OCI-LY1 (cell line): ENCODE measurements around the gene TNFRSF18.

ENCODE experiments used
- H2AFZ ChIP-seq: fragments of 200-600 bp; sonication (generic), shearing (Covaris generic); 2 replicates; pipeline ENCODE4 v1.6.0; 2014; ENCODE audit warnings: antibody characterized with exemption, mild to moderate bottlenecking, low read length
- H3F3A ChIP-seq: fragments of 200-600 bp; sonication (generic), shearing (Covaris generic); 2 replicates; pipeline ENCODE4 v1.6.0; 2014; ENCODE audit warnings: mild to moderate bottlenecking, antibody characterized with exemption, low read length, moderate library complexity; ENCODE audit not compliant: insufficient read depth
- H3K27ac ChIP-seq: fragments of 200-600 bp; sonication (generic); 2 replicates; pipeline ENCODE4 v1.5.1; 2014; ENCODE audit warnings: low read length, mixed run types, mild to moderate bottlenecking, low read depth; ENCODE audit not compliant: poor library complexity, severe bottlenecking
- H3K27me3 ChIP-seq: fragments of 200-600 bp; sonication (generic); 2 replicates; pipeline ENCODE4 v1.6.0; 2014; ENCODE audit warnings: antibody characterized with exemption, mild to moderate bottlenecking, low read length, moderate library complexity; ENCODE audit not compliant: insufficient read depth
- H3K36me3 ChIP-seq: fragments of 200-600 bp; sonication (generic); 2 replicates; pipeline ENCODE4 v1.6.1; 2014; ENCODE audit warnings: mild to moderate bottlenecking, antibody characterized with exemption, low read length, moderate library complexity, mixed read lengths; ENCODE audit not compliant: insufficient read depth
- H3K4me1 ChIP-seq: fragments of 200-600 bp; sonication (generic); 2 replicates; pipeline ENCODE4 v1.5.1; 2014; ENCODE audit warnings: mild to moderate bottlenecking, low read length, moderate library complexity; ENCODE audit not compliant: insufficient read depth, severe bottlenecking
- H3K4me2 ChIP-seq: fragments of 200-600 bp; sonication (generic), shearing (Covaris generic); 2 replicates; pipeline ENCODE4 v1.6.1; 2014; ENCODE audit warnings: low read length
- H3K4me3 ChIP-seq: fragments of 200-600 bp; sonication (generic); 2 replicates; pipeline ENCODE4 v1.5.1; 2014; ENCODE audit warnings: low read length, low read depth, mild to moderate bottlenecking, mixed read lengths; ENCODE audit not compliant: poor library complexity, severe bottlenecking
- H3K79me2 ChIP-seq: fragments of 200-600 bp; shearing (Covaris generic); 2 replicates; pipeline ENCODE4 v1.6.1; 2016; ENCODE audit warnings: mixed run types, low read length, mixed read lengths; ENCODE audit not compliant: insufficient read depth
- H3K9ac ChIP-seq: fragments of 200-600 bp; sonication (generic), shearing (Covaris generic); 2 replicates; pipeline ENCODE4 v1.6.1; 2014; ENCODE audit warnings: mild to moderate bottlenecking, low read length, mixed read lengths
- H3K9me2 ChIP-seq: fragments of 200-600 bp; sonication (generic), shearing (Covaris generic); 2 replicates; pipeline ENCODE4 v1.6.1; 2014; ENCODE audit warnings: low read depth, mild to moderate bottlenecking, low read length, mixed read lengths
- H3K9me3 ChIP-seq: fragments of 200-600 bp; shearing (Covaris generic); 2 replicates; pipeline ENCODE4 v1.6.1; 2014; ENCODE audit warnings: low read length, mixed read lengths
- H4K20me1 ChIP-seq: fragments of 200-600 bp; sonication (generic), shearing (Covaris generic); 2 replicates; pipeline ENCODE4 v1.6.0; 2016; ENCODE audit warnings: mild to moderate bottlenecking, low read length; ENCODE audit not compliant: insufficient read depth
- EZH2 ChIP-seq: fragments of 200-600 bp; sonication (generic), shearing (Covaris generic); IDR thresholded peaks from 2 replicates; pipeline ENCODE4 v1.8.0; 2017; ENCODE audit warnings: borderline replicate concordance, mixed run types, mild to moderate bottlenecking, antibody characterized with exemption, low read length, moderate library complexity, mixed read lengths
- TF ChIP-seq, protein P1 (sequence below): fragments of 200-600 bp; sonication (generic), shearing (Covaris generic); IDR thresholded peaks from 2 replicates; pipeline ENCODE4 v1.5.1; 2017; ENCODE audit warnings: mild to moderate bottlenecking, antibody characterized with exemption, low read length, moderate library complexity, mixed read lengths

The TNFRSF18 gene

DNA sequence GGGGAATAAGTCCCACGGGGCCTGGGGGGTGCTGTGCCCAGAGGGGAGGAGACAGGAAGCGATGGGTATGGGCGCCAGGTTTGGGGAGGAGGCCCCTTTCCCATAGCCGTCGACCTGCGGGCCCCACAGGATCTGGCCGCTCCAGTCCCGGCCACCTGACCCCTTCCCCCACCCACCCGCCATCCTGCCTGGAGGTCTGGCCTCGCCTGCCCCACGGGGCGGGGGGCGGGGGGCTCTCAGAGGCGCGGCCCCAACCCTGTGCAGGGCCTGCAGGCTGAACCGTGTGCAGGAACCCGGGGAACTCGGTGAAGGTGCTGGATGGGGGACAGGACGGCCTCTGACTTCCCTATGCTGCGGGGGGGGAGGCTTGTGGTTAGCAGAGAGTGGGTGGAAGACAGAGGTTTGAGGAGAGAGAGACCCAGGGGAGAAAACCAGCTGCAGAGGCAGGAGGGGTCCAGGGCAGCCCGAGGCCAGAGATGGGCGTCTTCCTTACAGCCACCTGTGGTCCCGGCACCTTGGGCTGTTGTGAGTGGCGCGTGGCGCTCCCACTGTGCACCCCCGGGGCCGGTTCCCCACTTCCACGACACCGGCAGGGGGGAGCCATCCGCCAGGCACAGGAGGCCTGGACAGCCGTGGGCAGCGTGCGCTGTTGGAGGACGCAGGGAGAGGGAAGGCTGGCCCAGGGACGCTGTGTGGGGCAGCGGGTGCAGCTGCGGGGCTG is 2.5 kb upstream of the TNFRSF18 start:
- no peaks in the 10 kb centered on the region for H4K20me1 ChIP-seq
- H3K4me1 ChIP-seq, result no peaks in the 10 kb centered on the region
- H3K27ac ChIP-seq, result no peak overlapping the region
- no peaks in the 10 kb centered on the region for H3K79me2 ChIP-seq
- TF ChIP-seq EZH2, result no peak
- TF ChIP-seq, protein P1, sequence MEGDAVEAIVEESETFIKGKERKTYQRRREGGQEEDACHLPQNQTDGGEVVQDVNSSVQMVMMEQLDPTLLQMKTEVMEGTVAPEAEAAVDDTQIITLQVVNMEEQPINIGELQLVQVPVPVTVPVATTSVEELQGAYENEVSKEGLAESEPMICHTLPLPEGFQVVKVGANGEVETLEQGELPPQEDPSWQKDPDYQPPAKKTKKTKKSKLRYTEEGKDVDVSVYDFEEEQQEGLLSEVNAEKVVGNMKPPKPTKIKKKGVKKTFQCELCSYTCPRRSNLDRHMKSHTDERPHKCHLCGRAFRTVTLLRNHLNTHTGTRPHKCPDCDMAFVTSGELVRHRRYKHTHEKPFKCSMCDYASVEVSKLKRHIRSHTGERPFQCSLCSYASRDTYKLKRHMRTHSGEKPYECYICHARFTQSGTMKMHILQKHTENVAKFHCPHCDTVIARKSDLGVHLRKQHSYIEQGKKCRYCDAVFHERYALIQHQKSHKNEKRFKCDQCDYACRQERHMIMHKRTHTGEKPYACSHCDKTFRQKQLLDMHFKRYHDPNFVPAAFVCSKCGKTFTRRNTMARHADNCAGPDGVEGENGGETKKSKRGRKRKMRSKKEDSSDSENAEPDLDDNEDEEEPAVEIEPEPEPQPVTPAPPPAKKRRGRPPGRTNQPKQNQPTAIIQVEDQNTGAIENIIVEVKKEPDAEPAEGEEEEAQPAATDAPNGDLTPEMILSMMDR, result no peak
- H3K4me3 ChIP-seq, result no peak overlapping the region
- H3K9me3 ChIP-seq, result no peaks in the 10 kb centered on the region
- H3K9me2 ChIP-seq, result no peaks in the 10 kb centered on the region
- H3K27me3 ChIP-seq, result peaks cover 18% of the 10 kb centered on the region
- no peaks in the 10 kb centered on the region for H3K36me3 ChIP-seq
- no peak overlapping the region for H3K9ac ChIP-seq
- no peaks in the 10 kb centered on the region for H3F3A ChIP-seq
- H2AFZ ChIP-seq, result no peak overlapping the region
- H3K4me2 ChIP-seq, result no peak overlapping the region

DNA sequence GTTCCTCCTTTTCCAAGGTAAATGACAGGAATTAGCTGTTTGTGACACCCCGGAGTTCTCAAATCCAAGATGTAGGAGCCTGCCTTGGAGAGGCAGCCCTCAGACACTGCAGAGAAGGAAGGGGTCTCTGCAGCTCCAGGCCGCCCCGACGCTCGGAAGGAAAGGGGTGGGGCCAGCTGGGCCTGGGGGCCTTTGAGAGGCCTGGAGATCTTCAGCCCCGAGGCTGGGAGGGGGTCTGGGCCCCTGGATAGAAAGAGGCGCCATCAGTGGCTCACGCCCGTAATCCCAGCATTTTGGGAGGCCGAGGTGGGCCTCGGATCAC is 1.1 kb upstream of the TNFRSF18 start:
- TF ChIP-seq, protein P1, result no peak
- no peak for TF ChIP-seq EZH2
- no peak overlapping the region for H3K4me2 ChIP-seq
- no peaks in the 10 kb centered on the region for H3F3A ChIP-seq

DNA sequence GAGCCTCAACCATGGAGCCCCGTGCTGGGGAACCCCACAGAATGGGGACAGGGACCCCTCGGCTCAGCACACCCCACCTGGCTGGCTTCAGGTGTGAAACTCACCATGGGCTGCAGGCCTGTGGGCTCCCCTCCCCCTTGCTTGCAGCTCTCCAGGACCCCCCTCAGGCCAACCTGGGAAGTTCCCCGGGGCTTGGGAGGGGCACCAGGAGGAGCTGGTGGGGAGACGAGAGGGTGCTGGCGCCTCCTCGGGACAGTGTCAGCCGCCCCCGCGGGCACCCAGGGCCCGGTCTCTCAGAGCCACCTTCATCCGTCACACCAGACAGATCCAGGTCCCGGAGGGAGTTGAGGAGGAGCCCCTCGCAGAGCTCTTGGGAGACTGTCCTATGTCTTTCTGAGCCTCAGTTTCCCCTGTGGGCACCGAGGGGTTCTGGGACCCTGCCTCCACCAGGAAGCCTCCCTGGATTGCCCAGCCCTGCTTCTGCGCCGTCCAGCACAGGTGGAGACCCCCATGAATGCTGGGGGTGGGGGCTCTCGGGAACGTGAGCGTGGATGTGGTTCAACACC is 657 bp upstream of the TNFRSF18 start:
- Histone ChIP-seq H3K4me1 (no peaks in the 10 kb centered on the region), H3K36me3 (no peaks in the 10 kb centered on the region), H3K27ac (no peak overlapping the region), H3K9me3 (no peaks in the 10 kb centered on the region), H3K79me2 (no peaks in the 10 kb centered on the region), H3K27me3 (peaks cover 11% of the 10 kb centered on the region), H3K9me2 (no peaks in the 10 kb centered on the region), H3K9ac (no peak overlapping the region), H3K4me3 (no peak overlapping the region), H2AFZ (no peak overlapping the region), H3F3A (no peaks in the 10 kb centered on the region), H4K20me1 (no peaks in the 10 kb centered on the region), H3K4me2 (no peak overlapping the region)
- TF ChIP-seq, protein P1, result no peak
- TF ChIP-seq EZH2, result no peak

More for the DNA sequence above, 1.1 kb upstream of the TNFRSF18 start:
- H3K4me3 ChIP-seq, result no peak overlapping the region
- H3K27me3 ChIP-seq, result peaks cover 11% of the 10 kb centered on the region
- H3K27ac ChIP-seq, result no peak overlapping the region
- no peaks in the 10 kb centered on the region for H3K9me3 ChIP-seq
- no peak overlapping the region for H3K9ac ChIP-seq
- H3K36me3 ChIP-seq, result no peaks in the 10 kb centered on the region
- H2AFZ ChIP-seq, result no peak overlapping the region
- H3K4me1 ChIP-seq, result no peaks in the 10 kb centered on the region
- no peaks in the 10 kb centered on the region for H4K20me1 ChIP-seq
- H3K79me2 ChIP-seq, result no peaks in the 10 kb centered on the region
- no peaks in the 10 kb centered on the region for H3K9me2 ChIP-seq
